HepG2 (cell line): ENCODE results near the gene CDK10. TPM values are rescaled to one million over a fixed set of nuclear protein-coding genes. Genes with fewer than 3 reads are reported as not detected.

Source experiments
- GABPB1 ChIP-seq: IDR thresholded peaks from 2 replicates; pipeline ENCODE4 v1.6.1; 2016; ENCODE audit warnings: mild to moderate bottlenecking, missing genetic modification reagents, moderate library complexity, missing compliant biosample characterization
- KLF11 ChIP-seq: IDR thresholded peaks from 2 replicates; pipeline ENCODE4 v1.6.1; 2016; ENCODE audit warnings: missing compliant biosample characterization
- RFX1 ChIP-seq: fragments of 450-650 bp; IDR thresholded peaks from 2 replicates; pipeline ENCODE4 v1.6.1; 2017
- RFX3 ChIP-seq: IDR thresholded peaks from 2 replicates; pipeline ENCODE4 v1.6.1; 2016; ENCODE audit warnings: missing biosample characterization, missing genetic modification reagents
- SMAD3 ChIP-seq: sonication (generic); formaldehyde crosslinking; IDR thresholded peaks from 2 replicates; pipeline ENCODE4 v1.4.0; 2020; ENCODE audit warnings: missing genetic modification reagents
- SNAPC2 ChIP-seq: sonication (generic); formaldehyde crosslinking; IDR thresholded peaks from 2 replicates; pipeline ENCODE4 v1.8.1; 2022; ENCODE audit warnings: mild to moderate bottlenecking, missing genetic modification reagents
- TMF1 ChIP-seq: sonication (generic); formaldehyde crosslinking; IDR thresholded peaks from 2 replicates; pipeline ENCODE4 v1.8.1; 2022; ENCODE audit warnings: low read depth, missing genetic modification reagents
- ZFP62 ChIP-seq: sonication (generic); formaldehyde crosslinking; IDR thresholded peaks from 2 replicates; pipeline ENCODE4 v1.4.0; 2020; ENCODE audit warnings: missing genetic modification reagents
- ZMYM2 ChIP-seq: sonication (generic); formaldehyde crosslinking; IDR thresholded peaks from 2 replicates; pipeline ENCODE4 v1.8.0; 2022; ENCODE audit warnings: mild to moderate bottlenecking, missing genetic modification reagents
- ZMYM3 ChIP-seq: sonication (generic); formaldehyde crosslinking; IDR thresholded peaks from 2 replicates; pipeline ENCODE4 v1.5.1; 2020; ENCODE audit warnings: mild to moderate bottlenecking, missing genetic modification reagents
- ZNF432 ChIP-seq: sonication (generic); formaldehyde crosslinking; IDR thresholded peaks from 2 replicates; pipeline ENCODE4 v1.5.0; 2020; ENCODE audit warnings: missing genetic modification reagents, mild to moderate bottlenecking, borderline replicate concordance
- ZNF678 ChIP-seq: sonication (generic); formaldehyde crosslinking; IDR thresholded peaks from 2 replicates; pipeline ENCODE4 v1.4.0; 2020; ENCODE audit warnings: mild to moderate bottlenecking, missing genetic modification reagents
- ZNF777 ChIP-seq: sonication (generic); formaldehyde crosslinking; IDR thresholded peaks from 2 replicates; pipeline ENCODE4 v1.4.0; 2020; ENCODE audit warnings: missing genetic modification reagents
- ZSCAN9 ChIP-seq: IDR thresholded peaks from 2 replicates; pipeline ENCODE4 v1.6.1; 2016; ENCODE audit warnings: borderline replicate concordance
- ZZZ3 ChIP-seq: sonication (generic); formaldehyde crosslinking; IDR thresholded peaks from 2 replicates; pipeline ENCODE4 v1.4.0; 2020; ENCODE audit warnings: missing genetic modification reagents, mild to moderate bottlenecking, borderline replicate concordance
- polyA plus RNA-seq, 8 experiments: library from polyadenylated mRNA; depleted of rRNA in 3 of 8; stranded (reverse) in 7 of 8; unstranded in 1 of 8; fragments of >200 nt; fragmentation: Illumina TruSeq in 4 of 8; extraction: Trizol in 4 of 8; gene quantifications; 2 replicates each; pipeline versions ENCODE4 v1.2.1 to v1.2.3, GENCODE V29; 2011 to 2016; ENCODE audit warnings: low read depth in 4 of 8, missing spikeins in 1 of 8, mixed read lengths in 1 of 8; ENCODE audit not compliant: insufficient read depth in 1 of 8
- total RNA-seq, 5 experiments: library from RNA; depleted of rRNA; stranded (reverse); fragments of >200 nt; fragmentation: Illumina TruSeq; extraction: Trizol; gene quantifications; 2 replicates each; pipeline ENCODE4 v1.2.3, GENCODE V29; 2016; ENCODE audit warnings: low read depth in 1 of 5
- TF ChIP-seq, protein P1 (sequence below): sonication (generic); formaldehyde crosslinking; IDR thresholded peaks from 2 replicates; pipeline ENCODE4 v1.5.0; 2020; ENCODE audit warnings: missing genetic modification reagents
- TF ChIP-seq, protein P2 (sequence below): sonication (generic); formaldehyde crosslinking; IDR thresholded peaks from 2 replicates; pipeline ENCODE4 v1.4.0; 2020; ENCODE audit warnings: missing genetic modification reagents
- TF ChIP-seq, protein P3 (sequence below), 2 experiments: sonication (generic) in 1 of 2; formaldehyde crosslinking in 1 of 2; IDR thresholded peaks; 2 replicates each; pipeline versions ENCODE4 v1.4.0 to v1.6.1; 2018 to 2020; ENCODE audit warnings: missing genetic modification reagents in 2 of 2, borderline replicate concordance in 1 of 2, low read depth in 1 of 2, mild to moderate bottlenecking in 1 of 2, missing biosample characterization in 1 of 2
- TF ChIP-seq, protein P4 (sequence below): sonication (generic); formaldehyde crosslinking; IDR thresholded peaks from 2 replicates; pipeline ENCODE4 v1.8.0; 2022; ENCODE audit warnings: mild to moderate bottlenecking, missing genetic modification reagents, borderline replicate concordance
- TF ChIP-seq, protein P5 (sequence below): IDR thresholded peaks from 2 replicates; pipeline ENCODE4 v1.6.1; 2016
- TF ChIP-seq, protein P6 (sequence below): fragments of 450-650 bp; IDR thresholded peaks from 2 replicates; pipeline ENCODE4 v1.6.1; 2017; ENCODE audit warnings: mild to moderate bottlenecking

The CDK10 gene
- total and polyA plus RNA-seq, 2 of the 13 experiments (the other 11 are each of a cell fraction or from before 2014, with no cell fraction given), result 2.5 to 3.9 TPM

DNA sequence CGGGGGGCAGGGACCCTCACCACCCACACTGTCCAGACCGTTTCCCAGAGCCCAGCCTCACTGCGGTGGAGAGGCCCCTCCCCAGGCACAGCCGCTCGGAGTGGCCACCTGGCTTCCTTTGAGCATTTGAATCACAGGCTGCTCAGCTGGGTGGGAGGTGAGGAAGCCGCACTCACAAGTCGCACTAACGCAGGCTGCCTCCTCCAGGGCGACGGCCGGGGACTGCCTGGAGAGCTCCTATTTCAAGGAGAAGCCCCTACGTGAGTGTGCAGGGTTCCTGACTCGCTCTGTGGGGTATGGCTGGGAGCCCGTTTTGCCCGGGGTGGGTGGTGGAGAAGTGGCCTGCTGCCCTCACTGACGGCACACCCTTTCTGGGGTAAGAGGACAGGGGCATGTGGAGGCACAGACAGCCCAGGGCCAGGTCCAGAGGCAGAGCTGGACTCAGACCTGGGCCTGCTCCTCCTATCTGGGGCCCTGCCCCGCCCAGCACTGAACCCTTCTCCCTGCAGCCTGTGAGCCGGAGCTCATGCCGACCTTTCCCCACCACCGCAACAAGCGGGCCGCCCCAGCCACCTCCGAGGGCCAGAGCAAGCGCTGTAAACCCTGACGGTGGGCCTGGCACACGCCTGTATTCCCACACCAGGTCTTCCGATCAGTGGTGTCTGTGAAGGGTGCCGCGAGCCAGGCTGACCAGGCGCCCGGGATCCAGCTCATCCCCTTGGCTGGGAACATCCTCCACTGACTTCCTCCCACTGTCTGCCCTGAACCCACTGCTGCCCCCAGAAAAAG is 8.8 kb downstream of the CDK10 start (continued):
- no peak for TF ChIP-seq ZNF777
- TF ChIP-seq RFX1, result no peak; the same call in 1 of the 2 replicates
- TF ChIP-seq, protein P1, sequence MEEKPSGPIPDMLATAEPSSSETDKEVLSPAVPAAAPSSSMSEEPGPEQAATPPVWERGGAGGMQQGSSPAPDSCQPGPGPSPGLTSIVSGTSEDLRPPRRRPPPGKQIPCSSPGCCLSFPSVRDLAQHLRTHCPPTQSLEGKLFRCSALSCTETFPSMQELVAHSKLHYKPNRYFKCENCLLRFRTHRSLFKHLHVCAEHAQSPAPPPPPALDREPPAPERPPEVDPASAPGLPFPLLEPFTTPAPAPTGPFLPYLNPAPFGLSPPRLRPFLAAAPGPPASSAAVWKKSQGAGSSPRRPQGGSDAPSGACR (CRISPR knock-in tag), result 0 out of 2 replicates have a peak, but pooled peaks have one; percentile 13
- 0 out of 2 replicates have a peak, but pooled peaks have one; percentile 26 for TF ChIP-seq KLF11 (CRISPR knock-in tag)
- TF ChIP-seq, protein P2, sequence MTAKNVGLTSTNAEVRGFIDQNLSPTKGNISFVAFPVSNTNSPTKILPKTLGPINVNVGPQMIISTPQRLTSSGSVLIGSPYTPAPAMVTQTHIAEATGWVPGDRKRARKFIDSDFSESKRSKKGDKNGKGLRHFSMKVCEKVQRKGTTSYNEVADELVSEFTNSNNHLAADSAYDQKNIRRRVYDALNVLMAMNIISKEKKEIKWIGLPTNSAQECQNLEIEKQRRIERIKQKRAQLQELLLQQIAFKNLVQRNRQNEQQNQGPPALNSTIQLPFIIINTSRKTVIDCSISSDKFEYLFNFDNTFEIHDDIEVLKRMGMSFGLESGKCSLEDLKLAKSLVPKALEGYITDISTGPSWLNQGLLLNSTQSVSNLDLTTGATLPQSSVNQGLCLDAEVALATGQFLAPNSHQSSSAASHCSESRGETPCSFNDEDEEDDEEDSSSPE (CRISPR knock-in tag), result no peak
- TF ChIP-seq, protein P3, sequence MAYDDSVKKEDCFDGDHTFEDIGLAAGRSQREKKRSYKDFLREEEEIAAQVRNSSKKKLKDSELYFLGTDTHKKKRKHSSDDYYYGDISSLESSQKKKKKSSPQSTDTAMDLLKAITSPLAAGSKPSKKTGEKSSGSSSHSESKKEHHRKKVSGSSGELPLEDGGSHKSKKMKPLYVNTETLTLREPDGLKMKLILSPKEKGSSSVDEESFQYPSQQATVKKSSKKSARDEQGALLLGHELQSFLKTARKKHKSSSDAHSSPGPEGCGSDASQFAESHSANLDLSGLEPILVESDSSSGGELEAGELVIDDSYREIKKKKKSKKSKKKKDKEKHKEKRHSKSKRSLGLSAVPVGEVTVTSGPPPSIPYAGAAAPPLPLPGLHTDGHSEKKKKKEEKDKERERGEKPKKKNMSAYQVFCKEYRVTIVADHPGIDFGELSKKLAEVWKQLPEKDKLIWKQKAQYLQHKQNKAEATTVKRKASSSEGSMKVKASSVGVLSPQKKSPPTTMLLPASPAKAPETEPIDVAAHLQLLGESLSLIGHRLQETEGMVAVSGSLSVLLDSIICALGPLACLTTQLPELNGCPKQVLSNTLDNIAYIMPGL (CRISPR knock-in tag; IDR thresholded peaks at IDR 0.05; ENCODE audit: borderline replicate concordance in 1 of 2, low read depth in 1 of 2), result 0 out of 4 replicates have a peak, but pooled peaks of 1 of the 2 experiments have one; percentile 25
- TF ChIP-seq, protein P4, sequence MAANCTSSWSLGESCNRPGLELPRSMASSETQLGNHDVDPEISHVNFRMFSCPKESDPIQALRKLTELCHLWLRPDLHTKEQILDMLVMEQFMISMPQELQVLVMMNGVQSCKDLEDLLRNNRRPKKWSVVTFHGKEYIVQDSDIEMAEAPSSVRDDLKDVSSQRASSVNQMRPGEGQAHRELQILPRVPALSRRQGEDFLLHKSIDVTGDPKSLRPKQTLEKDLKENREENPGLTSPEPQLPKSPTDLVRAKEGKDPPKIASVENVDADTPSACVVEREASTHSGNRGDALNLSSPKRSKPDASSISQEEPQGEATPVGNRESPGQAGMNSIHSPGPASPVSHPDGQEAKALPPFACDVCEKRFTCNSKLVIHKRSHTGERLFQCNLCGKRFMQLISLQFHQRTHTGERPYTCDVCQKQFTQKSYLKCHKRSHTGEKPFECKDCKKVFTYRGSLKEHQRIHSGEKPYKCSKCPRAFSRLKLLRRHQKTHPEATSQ (CRISPR knock-in tag), result 0 out of 2 replicates have a peak, but pooled peaks have one; percentile 69
- peak; percentile 66; the same call in 1 of the 2 replicates for TF ChIP-seq ZMYM3
- TF ChIP-seq, protein P5, sequence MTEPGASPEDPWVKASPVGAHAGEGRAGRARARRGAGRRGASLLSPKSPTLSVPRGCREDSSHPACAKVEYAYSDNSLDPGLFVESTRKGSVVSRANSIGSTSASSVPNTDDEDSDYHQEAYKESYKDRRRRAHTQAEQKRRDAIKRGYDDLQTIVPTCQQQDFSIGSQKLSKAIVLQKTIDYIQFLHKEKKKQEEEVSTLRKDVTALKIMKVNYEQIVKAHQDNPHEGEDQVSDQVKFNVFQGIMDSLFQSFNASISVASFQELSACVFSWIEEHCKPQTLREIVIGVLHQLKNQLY (CRISPR knock-in tag), result no peak
- no peak for TF ChIP-seq RFX3 (CRISPR knock-in tag)
- no peak for TF ChIP-seq ZFP62 (CRISPR knock-in tag)
- TF ChIP-seq ZNF678 (CRISPR knock-in tag), result no peak
- TF ChIP-seq ZSCAN9 (CRISPR knock-in tag), result no peak
- TF ChIP-seq TMF1 (CRISPR knock-in tag), result peak; percentile 87; the same call in 1 of the 2 replicates
- TF ChIP-seq SMAD3, result no peak
- TF ChIP-seq ZMYM2 (CRISPR knock-in tag), result no peak
- peak; percentile 39 for TF ChIP-seq GABPB1 (CRISPR knock-in tag)
- 0 out of 2 replicates have a peak, but pooled peaks have one; percentile 63 for TF ChIP-seq SNAPC2 (CRISPR knock-in tag)
- TF ChIP-seq ZZZ3 (CRISPR knock-in tag), result no peak
- TF ChIP-seq ZNF432, result no peak
- TF ChIP-seq, protein P6, sequence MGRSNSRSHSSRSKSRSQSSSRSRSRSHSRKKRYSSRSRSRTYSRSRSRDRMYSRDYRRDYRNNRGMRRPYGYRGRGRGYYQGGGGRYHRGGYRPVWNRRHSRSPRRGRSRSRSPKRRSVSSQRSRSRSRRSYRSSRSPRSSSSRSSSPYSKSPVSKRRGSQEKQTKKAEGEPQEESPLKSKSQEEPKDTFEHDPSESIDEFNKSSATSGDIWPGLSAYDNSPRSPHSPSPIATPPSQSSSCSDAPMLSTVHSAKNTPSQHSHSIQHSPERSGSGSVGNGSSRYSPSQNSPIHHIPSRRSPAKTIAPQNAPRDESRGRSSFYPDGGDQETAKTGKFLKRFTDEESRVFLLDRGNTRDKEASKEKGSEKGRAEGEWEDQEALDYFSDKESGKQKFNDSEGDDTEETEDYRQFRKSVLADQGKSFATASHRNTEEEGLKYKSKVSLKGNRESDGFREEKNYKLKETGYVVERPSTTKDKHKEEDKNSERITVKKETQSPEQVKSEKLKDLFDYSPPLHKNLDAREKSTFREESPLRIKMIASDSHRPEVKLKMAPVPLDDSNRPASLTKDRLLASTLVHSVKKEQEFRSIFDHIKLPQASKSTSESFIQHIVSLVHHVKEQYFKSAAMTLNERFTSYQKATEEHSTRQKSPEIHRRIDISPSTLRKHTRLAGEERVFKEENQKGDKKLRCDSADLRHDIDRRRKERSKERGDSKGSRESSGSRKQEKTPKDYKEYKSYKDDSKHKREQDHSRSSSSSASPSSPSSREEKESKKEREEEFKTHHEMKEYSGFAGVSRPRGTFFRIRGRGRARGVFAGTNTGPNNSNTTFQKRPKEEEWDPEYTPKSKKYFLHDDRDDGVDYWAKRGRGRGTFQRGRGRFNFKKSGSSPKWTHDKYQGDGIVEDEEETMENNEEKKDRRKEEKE, result no peak
